ENCODE data around the gene SLC25A27. TPM values are rescaled to one million over a fixed set of nuclear protein-coding genes. Genes with fewer than 3 reads are reported as not detected.

Gene SLC25A27
- total RNA-seq, 1 donor from 2014 or later, result 6.5 TPM

GRCh38 chr6:46655803-46656202, 3.0 kb downstream of the SLC25A27 start:
- peak; percentile 66 for TF ChIP-seq CTCF (IDR thresholded peaks at IDR 0.05)
- Mint-ChIP-seq H3K4me1 (ENCODE audit: low read depth) (peaks cover 14% of the 10 kb centered on the region), H3K36me3 (ENCODE audit: low read depth) (no peaks in the 10 kb centered on the region), H3K9me3 (ENCODE audit: low read depth) (no peaks in the 10 kb centered on the region), H3K4me3 (ENCODE audit: unreplicated experiment) (no peak overlapping the region), H3K27me3 (ENCODE audit: low read depth) (peaks cover 9% of the 10 kb centered on the region), H3K27ac (ENCODE audit: unreplicated experiment) (no peak overlapping the region)
- DNase-seq (ENCODE audit: low spot score), result no peak

GRCh38 chr6:46657642-46658041, 4.9 kb downstream of the SLC25A27 start:
- no peak overlapping the region for H3K4me3 Mint-ChIP-seq (ENCODE audit: unreplicated experiment)
- H3K4me1 Mint-ChIP-seq (ENCODE audit: low read depth), result peaks cover 6% of the 10 kb centered on the region
- no peaks in the 10 kb centered on the region for H3K9me3 Mint-ChIP-seq (ENCODE audit: low read depth)
- no peak for DNase-seq (ENCODE audit: low spot score)
- no peak for TF ChIP-seq CTCF (IDR thresholded peaks at IDR 0.05)
- H3K36me3 Mint-ChIP-seq (ENCODE audit: low read depth), result no peaks in the 10 kb centered on the region
- H3K27ac Mint-ChIP-seq (ENCODE audit: unreplicated experiment), result no peak overlapping the region
- peaks cover 3% of the 10 kb centered on the region for H3K27me3 Mint-ChIP-seq (ENCODE audit: low read depth)

GRCh38 chr6:46661483-46661882, 8.7 kb downstream of the SLC25A27 start:
- H3K4me1 Mint-ChIP-seq (ENCODE audit: low read depth), result no peaks in the 10 kb centered on the region
- no peak for DNase-seq (ENCODE audit: low spot score)
- H3K9me3 Mint-ChIP-seq (ENCODE audit: low read depth), result no peaks in the 10 kb centered on the region
- TF ChIP-seq CTCF (IDR thresholded peaks at IDR 0.05), result no peak
- no peaks in the 10 kb centered on the region for H3K27me3 Mint-ChIP-seq (ENCODE audit: low read depth)
- H3K36me3 Mint-ChIP-seq (ENCODE audit: low read depth), result no peaks in the 10 kb centered on the region
- H3K27ac Mint-ChIP-seq (ENCODE audit: unreplicated experiment), result no peak overlapping the region
- no peak overlapping the region for H3K4me3 Mint-ChIP-seq (ENCODE audit: unreplicated experiment)

GRCh38 chr6:46667377-46667776, 14.6 kb downstream of the SLC25A27 start:
- H3K27ac Mint-ChIP-seq (ENCODE audit: unreplicated experiment), result no peak overlapping the region
- no peak for TF ChIP-seq CTCF (IDR thresholded peaks at IDR 0.05)
- no peaks in the 10 kb centered on the region for H3K9me3 Mint-ChIP-seq (ENCODE audit: low read depth)
- peaks cover 2% of the 10 kb centered on the region for H3K36me3 Mint-ChIP-seq (ENCODE audit: low read depth)
- no peak for DNase-seq (ENCODE audit: low spot score)
- H3K4me3 Mint-ChIP-seq (ENCODE audit: unreplicated experiment), result no peak overlapping the region
- no peaks in the 10 kb centered on the region for H3K4me1 Mint-ChIP-seq (ENCODE audit: low read depth)
- H3K27me3 Mint-ChIP-seq (ENCODE audit: low read depth), result no peaks in the 10 kb centered on the region

GRCh38 chr6:46674410-46674809, 21.6 kb downstream of the SLC25A27 start:
- H3K27ac Mint-ChIP-seq (ENCODE audit: unreplicated experiment), result no peak overlapping the region
- no peaks in the 10 kb centered on the region for H3K27me3 Mint-ChIP-seq (ENCODE audit: low read depth)
- no peaks in the 10 kb centered on the region for H3K4me1 Mint-ChIP-seq (ENCODE audit: low read depth)
- peaks cover 2% of the 10 kb centered on the region for H3K36me3 Mint-ChIP-seq (ENCODE audit: low read depth)
- H3K9me3 Mint-ChIP-seq (ENCODE audit: low read depth), result no peaks in the 10 kb centered on the region
- no peak for TF ChIP-seq CTCF (IDR thresholded peaks at IDR 0.05)
- H3K4me3 Mint-ChIP-seq (ENCODE audit: unreplicated experiment), result no peak overlapping the region
- no peak for DNase-seq (ENCODE audit: low spot score)
